Right cardiac atrium (tissue), 5 donors: ENCODE data around the gene SCAP. TPM values are rescaled to one million over a fixed set of nuclear protein-coding genes. Genes with fewer than 3 reads are reported as not detected.

Source experiments
- ATAC-seq, 2 donors: fragments of 200-7000 bp; cut with Tn5 transposase; one replicate each; pipeline versions ENCODE4 v1.8.0 to v1.9.1; 2020; ENCODE audit warnings: moderate library complexity in 2 of 2, mild to moderate bottlenecking in 1 of 2
- DNase-seq, 3 donors: peaks; one replicate each; pipeline ENCODE4 v3.0.0-alpha.2; 2020
- H3K27ac ChIP-seq: one replicate; pipeline ENCODE4 v1.5.1; 2013; ENCODE audit warnings: mild to moderate bottlenecking, low read length, control low read depth, moderate library complexity
- H3K27me3 ChIP-seq: one replicate; pipeline ENCODE4 v1.6.1; 2013; ENCODE audit not compliant: control insufficient read depth, insufficient read depth
- H3K4me1 ChIP-seq: one replicate; pipeline ENCODE4 v1.6.1; 2013; ENCODE audit warnings: low read length; ENCODE audit not compliant: control insufficient read depth, insufficient read depth
- H3K4me3 ChIP-seq: one replicate; pipeline ENCODE4 v1.5.1; 2013; ENCODE audit warnings: low read length, control low read depth
- H3K9me3 ChIP-seq: one replicate; pipeline ENCODE4 v1.6.1; 2013; ENCODE audit warnings: low read length; ENCODE audit not compliant: control insufficient read depth
- WGBS: extraction: QIAGEN DNeasy Blood & Tissue Kit; methylation state at CpG from one replicate; pipeline ENCODE4 v1.1.7; 2013; 5-methylcytosine and 5-hydroxymethylcytosine counted together
- intact Hi-C, 4 donors: fragments of 100-400 bp; cut with DNase I; formaldehyde crosslinking; loops; one replicate each; pipeline versions ENCODE4 v1.11.0 to v1.14.0; 2022 to 2023
- polyA plus RNA-seq: library from polyadenylated mRNA; stranded (reverse); fragments of 200-250 nt; gene quantifications from one replicate; pipeline ENCODE4 v1.2.3, GENCODE V29; 2013
- total RNA-seq, 4 donors: library from RNA; stranded (reverse); fragmentation: NEBNext Ultra II Directional; extraction: Animal tissue kit (Norgen Biotek cat#: 25700); gene quantifications; one replicate each; pipeline ENCODE4 v1.2.1, GENCODE V29; 2021
- donor health status: healthy with polysubstance abuse.
- donor health status: DM: no; HTN: yes; CAD: no.
- donor health status: DM: no; HTN: no; CAD: no.
- donor health status: DM: no; HTN: yes; CAD: no; lungs with severe emphysema.
- donor health status: DM: yes; HTN: yes; CAD: no.

Gene SCAP
- total and polyA plus RNA-seq, 5 donors = 31.1 to 46.6 (median 41.7) TPM

GRCh38 chr3:47407896-47408838 lies 67.6 kb downstream of the SCAP start:
- H3K9me3 ChIP-seq = no peaks in the 10 kb centered on the region
- no peak for DNase-seq
- no peak overlapping the region for H3K4me3 ChIP-seq
- intact Hi-C loops = no loop called here
- WGBS = 91% methylated on average over 18 of the region's 18 CpGs
- ATAC-seq = no peak
- no peaks in the 10 kb centered on the region for H3K27me3 ChIP-seq
- H3K4me1 ChIP-seq = peaks cover 4% of the 10 kb centered on the region
- no peak overlapping the region for H3K27ac ChIP-seq

GRCh38 chr3:47407237-47407636 lies 68.5 kb downstream of the SCAP start:
- intact Hi-C loops = no loop called here
- WGBS = 89% methylated on average over 7 of the region's 7 CpGs
- no peak overlapping the region for H3K4me3 ChIP-seq

GRCh38 chr3:47406762-47407149 lies 69.0 kb downstream of the SCAP start:
- Histone ChIP-seq H3K9me3 (no peaks in the 10 kb centered on the region), H3K27ac (no peak overlapping the region), H3K4me3 (no peak overlapping the region), H3K4me1 (peaks cover 4% of the 10 kb centered on the region), H3K27me3 (no peaks in the 10 kb centered on the region)
- intact Hi-C loops = no loop called here
- 84% methylated on average over 9 of the region's 9 CpGs for WGBS
- no peak for DNase-seq
- no peak for ATAC-seq

More at GRCh38 chr3:47407237-47407636, 68.5 kb downstream of the SCAP start:
- Histone ChIP-seq H3K9me3 (no peaks in the 10 kb centered on the region), H3K27ac (no peak overlapping the region), H3K4me1 (peaks cover 4% of the 10 kb centered on the region), H3K27me3 (no peaks in the 10 kb centered on the region)
- no peak for ATAC-seq
- no peak for DNase-seq

- 88% methylated on average over 31 of the region's 31 CpGs for WGBS
- no peak overlapping the region for H3K4me3 ChIP-seq
- ATAC-seq = no peak
Observed at GRCh38 chr3:47405820-47406761, 69.7 kb downstream of the SCAP start.

GRCh38 chr3:47404955-47405790 lies 70.6 kb downstream of the SCAP start:
- intact Hi-C loops = no loop called here
- ATAC-seq (peak; percentile 73 to 84), DNase-seq (peak; percentile 75 to 93 (median 90))
- 50% methylated on average over 9 of the region's 9 CpGs for WGBS
- Histone ChIP-seq H3K27me3 (no peaks in the 10 kb centered on the region), H3K27ac (peak overlapping the region; percentile 55), H3K4me1 (peaks cover 4% of the 10 kb centered on the region), H3K9me3 (no peaks in the 10 kb centered on the region), H3K4me3 (no peak overlapping the region)

More at GRCh38 chr3:47405820-47406761, 69.7 kb downstream of the SCAP start:
- no peak overlapping the region for H3K27ac ChIP-seq
- no peak for DNase-seq
- intact Hi-C loops = no loop called here
- H3K27me3 ChIP-seq = no peaks in the 10 kb centered on the region
- H3K9me3 ChIP-seq = no peaks in the 10 kb centered on the region
- peaks cover 4% of the 10 kb centered on the region for H3K4me1 ChIP-seq

- Histone ChIP-seq H3K27me3 (no peaks in the 10 kb centered on the region), H3K4me1 (peaks cover 4% of the 10 kb centered on the region), H3K4me3 (no peak overlapping the region), H3K9me3 (no peaks in the 10 kb centered on the region), H3K27ac (peak overlapping the region; percentile 55)
- peak in 2 of 3 donors; percentile 63 to 68 for DNase-seq
- 79% methylated on average over 13 of the region's 13 CpGs for WGBS
- ATAC-seq = peak in 1 of 2 donors; percentile 2
- intact Hi-C loops = no loop called here
Observed at GRCh38 chr3:47404431-47404876, 71.3 kb downstream of the SCAP start.

- 88% methylated on average over 9 of the region's 9 CpGs for WGBS
- no peaks in the 10 kb centered on the region for H3K9me3 ChIP-seq
Observed at GRCh38 chr3:47399531-47400270, 76.0 kb downstream of the SCAP start.

GRCh38 chr3:47399016-47399415 lies 76.7 kb downstream of the SCAP start:
- ATAC-seq = no peak
- H3K4me3 ChIP-seq = no peak overlapping the region
- no peaks in the 10 kb centered on the region for H3K27me3 ChIP-seq
- WGBS = 93% methylated on average over 1 of the region's 1 CpG
- DNase-seq = no peak
- intact Hi-C loops = no loop called here
- no peak overlapping the region for H3K27ac ChIP-seq
- peaks cover 14% of the 10 kb centered on the region for H3K4me1 ChIP-seq
- no peaks in the 10 kb centered on the region for H3K9me3 ChIP-seq

More at GRCh38 chr3:47399531-47400270, 76.0 kb downstream of the SCAP start:
- Histone ChIP-seq H3K27me3 (no peaks in the 10 kb centered on the region), H3K27ac (no peak overlapping the region), H3K4me1 (peaks cover 9% of the 10 kb centered on the region), H3K4me3 (no peak overlapping the region)
- DNase-seq (no peak), ATAC-seq (no peak)
- intact Hi-C loops = no loop called here

- no peaks in the 10 kb centered on the region for H3K9me3 ChIP-seq
- DNase-seq (no peak), ATAC-seq (no peak)
- intact Hi-C loops = no loop called here
- H3K27ac ChIP-seq = no peak overlapping the region
- H3K27me3 ChIP-seq = no peaks in the 10 kb centered on the region
- peaks cover 16% of the 10 kb centered on the region for H3K4me1 ChIP-seq
- H3K4me3 ChIP-seq = no peak overlapping the region
- WGBS = 73% methylated on average over 7 of the region's 7 CpGs
Observed at GRCh38 chr3:47398228-47398627, 77.5 kb downstream of the SCAP start.

- ATAC-seq = peak; percentile 15 to 38
- intact Hi-C loops = no loop called here
- DNase-seq = no peak
- WGBS = 34% methylated on average over 3 of the region's 3 CpGs
- Histone ChIP-seq H3K9me3 (no peaks in the 10 kb centered on the region), H3K27me3 (no peaks in the 10 kb centered on the region), H3K27ac (peak overlapping the region; percentile 75), H3K4me1 (peaks cover 18% of the 10 kb centered on the region), H3K4me3 (no peak overlapping the region)
Observed at GRCh38 chr3:47394881-47395280, 80.9 kb downstream of the SCAP start.
